Epidermal melanocyte (primary cell): Measurements from ENCODE around the gene CD160.
"Not testable (repeated sequence)": the region's sequence is repeated elsewhere in the genome, so short reads cannot be mapped to it uniquely, and the experiment has no call there.

Source experiments
- DNase-seq: peaks from one replicate; pipeline ENCODE4 v3.0.0; 2011; ENCODE audit warnings: low spot score; ENCODE audit not compliant: insufficient read length

Gene CD160, protein sequence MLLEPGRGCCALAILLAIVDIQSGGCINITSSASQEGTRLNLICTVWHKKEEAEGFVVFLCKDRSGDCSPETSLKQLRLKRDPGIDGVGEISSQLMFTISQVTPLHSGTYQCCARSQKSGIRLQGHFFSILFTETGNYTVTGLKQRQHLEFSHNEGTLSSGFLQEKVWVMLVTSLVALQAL

DNA sequence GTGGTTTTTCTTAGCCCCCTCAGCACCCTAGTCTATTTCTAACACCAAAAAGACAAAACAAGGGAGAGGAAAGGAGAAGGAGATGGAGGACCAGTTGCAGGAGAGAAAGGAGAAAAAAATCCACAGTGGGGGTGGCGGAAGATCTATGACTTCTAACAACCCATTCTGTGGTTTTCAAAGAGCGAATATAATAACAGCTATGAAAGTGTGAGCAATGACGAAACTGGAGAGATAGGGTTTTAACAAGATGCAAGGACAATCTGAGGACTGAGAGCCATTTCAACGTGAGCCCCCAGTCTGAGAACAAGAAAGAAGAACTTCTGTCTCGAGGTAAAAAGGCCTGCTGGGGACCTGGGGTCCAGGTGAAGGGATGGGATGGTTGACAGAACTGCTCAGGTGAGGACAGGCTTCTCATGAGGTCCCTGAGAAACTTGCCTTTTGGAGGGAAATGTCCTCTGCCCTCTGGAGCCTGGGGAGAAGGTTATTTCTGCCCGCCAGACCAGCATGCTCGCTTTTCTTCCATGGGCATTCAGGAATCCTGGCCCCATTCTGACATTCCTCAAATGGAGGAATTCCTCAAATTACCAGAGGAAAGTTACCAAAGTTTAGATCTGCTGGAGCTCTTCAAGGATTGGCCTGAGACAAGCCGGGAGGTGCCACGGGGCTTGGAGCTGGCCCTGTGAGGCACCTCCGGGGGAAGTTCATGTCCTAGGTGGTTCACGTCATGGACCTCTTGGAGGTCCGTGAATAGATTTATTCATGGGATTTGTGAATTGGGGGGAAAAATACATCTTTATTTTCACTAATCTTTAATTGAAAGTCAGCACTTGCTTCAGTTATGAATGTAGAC, at the start of gene CD160:
CD160 (plus strand) TSS at position 270 of the 850 bp plus-strand sequence. CDS start 8,829 bp downstream, outside the sequence.
- DNase-seq, result no peak

- not testable (repeated sequence) for DNase-seq
Observed at GRCh38 chr1:145670995-145671745, 48.1 kb upstream of the CD160 start.

GRCh38 chr1:145673217-145673616, 46.1 kb upstream of the CD160 start:
- not testable (repeated sequence) for DNase-seq

- not testable (repeated sequence) for DNase-seq
Observed at GRCh38 chr1:145684858-145685257, 34.4 kb upstream of the CD160 start.

- DNase-seq, result not testable (repeated sequence)
Observed at GRCh38 chr1:145686078-145686477, 33.2 kb upstream of the CD160 start.

DNA sequence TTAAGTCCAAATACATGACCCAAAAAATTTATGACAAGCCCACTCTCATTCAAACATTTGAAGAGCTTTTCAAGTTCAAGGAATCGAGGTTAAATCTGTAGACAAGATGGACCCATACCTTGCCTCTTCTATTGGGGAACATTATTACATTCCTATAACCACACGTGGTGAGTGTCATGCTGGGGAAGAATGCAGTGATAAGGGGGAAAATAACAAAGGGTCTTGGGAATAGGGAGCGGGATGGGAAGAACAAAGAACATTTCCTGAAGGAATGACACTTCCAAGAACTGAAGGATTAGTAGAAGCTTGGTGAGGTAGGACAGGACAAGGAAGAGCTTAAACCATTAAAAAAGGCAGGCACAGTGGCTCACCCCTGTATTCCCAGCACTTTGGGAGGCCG, 31.0 kb upstream of the CD160 start:
- DNase-seq, result no peak

GRCh38 chr1:145688924-145689323, 30.4 kb upstream of the CD160 start:
- DNase-seq, result no peak

GRCh38 chr1:145689922-145690321, 29.4 kb upstream of the CD160 start:
- no peak for DNase-seq

GRCh38 chr1:145690587-145691558, 28.4 kb upstream of the CD160 start:
- peak; percentile 32 for DNase-seq

DNA sequence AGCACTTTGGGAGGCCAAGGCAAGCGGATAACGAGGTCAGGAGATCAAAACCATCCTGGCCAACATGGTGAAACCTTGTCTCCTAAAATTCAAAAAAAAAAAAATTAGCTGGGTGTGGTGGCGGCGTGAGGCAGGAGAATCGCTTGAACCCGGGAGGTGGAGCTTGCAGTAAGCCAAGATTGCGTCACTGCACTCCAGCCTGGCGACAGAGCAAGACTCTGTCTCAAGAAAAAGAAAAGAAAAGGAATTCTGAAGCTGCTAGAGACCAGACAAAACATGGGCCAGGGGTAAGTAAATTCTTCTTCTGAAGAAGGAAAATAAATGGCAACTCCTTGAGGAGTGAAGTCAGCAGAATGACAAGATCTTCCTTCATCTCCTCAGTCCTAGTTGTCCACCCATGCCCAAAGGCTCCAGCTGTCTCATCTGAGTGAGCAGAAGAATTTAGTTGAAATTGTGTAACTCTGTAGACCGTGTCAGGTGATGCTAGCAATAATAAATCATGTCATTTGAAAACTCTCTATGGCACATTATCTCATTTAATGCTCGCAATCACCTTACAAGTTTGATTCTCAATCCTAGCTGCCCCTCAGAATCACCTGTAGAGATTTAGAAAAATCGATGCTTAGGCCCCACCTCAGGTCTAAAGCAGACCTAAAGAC, 26.4 kb upstream of the CD160 start:
- no peak for DNase-seq

DNA sequence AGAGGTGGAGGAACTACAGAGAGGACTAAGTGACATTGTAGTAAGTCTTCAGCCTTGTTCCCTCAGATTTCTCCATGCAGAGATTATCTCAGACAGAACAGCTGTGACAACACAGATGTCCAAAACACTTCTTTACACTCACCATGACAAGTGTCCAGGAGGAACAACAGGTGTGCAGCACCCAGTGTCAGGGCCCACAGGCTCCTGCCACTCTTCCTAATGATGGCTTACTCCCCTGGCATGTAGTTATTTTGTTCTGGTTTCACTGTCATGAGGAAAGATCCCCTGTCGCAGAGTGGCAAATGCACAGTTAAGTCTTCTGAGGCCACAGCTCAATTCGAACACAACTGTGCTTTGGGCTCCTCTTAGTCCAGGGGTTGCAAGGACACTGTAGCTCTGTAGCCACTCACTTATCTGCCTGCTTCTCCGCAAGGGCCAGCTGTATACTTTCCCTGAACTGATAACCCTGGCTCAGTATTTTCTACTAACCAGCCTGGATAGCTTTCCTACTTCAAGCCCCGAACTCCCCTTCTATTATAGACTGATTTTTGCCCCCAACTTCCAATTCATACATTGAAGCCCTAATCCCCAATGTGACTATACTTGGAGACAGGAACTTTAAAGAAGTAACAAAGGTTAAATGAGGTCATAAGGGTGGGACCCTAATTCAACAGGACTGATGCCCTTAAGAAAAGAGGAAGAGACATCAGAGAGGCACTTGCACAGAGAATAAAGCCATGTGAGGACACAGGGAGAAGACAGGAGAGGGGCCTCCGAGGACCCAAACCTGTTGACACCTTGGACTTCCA, 23.3 kb upstream of the CD160 start:
- DNase-seq, result no peak

- no peak for DNase-seq
Observed at GRCh38 chr1:145696630-145696960, 22.7 kb upstream of the CD160 start.

DNA sequence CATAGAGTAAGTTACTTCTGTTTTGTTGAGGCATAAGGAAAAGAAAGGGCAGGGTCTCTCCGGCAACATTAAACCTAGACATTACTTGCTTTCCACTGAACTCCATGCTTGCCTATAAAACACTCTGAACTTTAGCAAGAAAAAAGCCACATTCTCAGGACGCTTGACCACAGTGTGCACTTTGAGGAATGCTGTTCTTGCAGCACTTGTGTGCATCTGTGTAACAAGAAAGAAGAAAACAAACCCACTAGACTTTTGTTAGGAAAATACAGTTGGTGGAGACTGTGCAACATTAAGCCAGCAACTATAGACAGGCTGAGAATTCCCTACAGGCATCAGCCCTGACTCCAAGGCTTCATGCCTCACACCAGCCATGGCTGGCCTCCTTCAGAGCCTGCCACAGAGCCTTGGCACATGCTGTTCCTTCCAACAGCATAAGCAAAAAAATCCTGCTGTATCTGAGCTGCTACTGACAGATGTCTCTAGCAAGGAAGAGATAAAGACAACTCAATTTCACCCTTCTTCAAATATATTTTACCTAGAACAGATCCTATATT, 17.9 kb upstream of the CD160 start:
- no peak for DNase-seq

DNA sequence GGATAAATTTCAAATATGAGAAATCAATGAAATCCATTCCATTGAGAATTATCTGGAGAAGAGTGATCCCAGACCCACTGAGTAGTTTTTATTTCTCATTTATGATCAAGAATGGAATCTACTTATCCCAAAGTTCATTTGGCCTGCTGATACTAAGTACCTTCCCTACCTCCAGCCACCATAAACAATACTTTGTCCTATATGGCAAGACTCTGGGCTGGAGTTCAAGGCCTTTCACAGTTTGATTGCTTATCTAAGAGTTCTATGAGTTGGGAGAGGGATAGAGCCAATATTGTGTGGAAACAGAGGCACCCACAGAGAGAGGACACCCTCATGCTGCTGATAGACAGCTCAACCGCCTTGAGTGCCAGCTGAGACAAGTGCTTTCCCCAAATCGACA, 17.2 kb upstream of the CD160 start:
- no peak for DNase-seq

- DNase-seq, result no peak
Observed at GRCh38 chr1:145702826-145703225, 16.5 kb upstream of the CD160 start.

GRCh38 chr1:145705622-145706021, 13.7 kb upstream of the CD160 start:
- DNase-seq, result no peak

- DNase-seq, result no peak
Observed at GRCh38 chr1:145706086-145706664, 13.1 kb upstream of the CD160 start.

- DNase-seq, result no peak
Observed at GRCh38 chr1:145707183-145707867, 12.0 kb upstream of the CD160 start, which contains the start of gene PDZK1. PDZK1 (minus strand) TSS chr1:145707368; CDS start chr1:145688021, 19,347 bp downstream.
